H4 (cell line): Measurements from ENCODE around the gene MGP. TPM values are rescaled to one million over a fixed set of nuclear protein-coding genes. Genes with fewer than 3 reads are reported as not detected.

ENCODE experiments used
- DNase-seq: peaks from one replicate; pipeline ENCODE4 v3.0.0-alpha.2; 2015; ENCODE audit warnings: low spot score
- total RNA-seq: library from RNA; depleted of rRNA; stranded (reverse); fragments of >200 nt; shearing (Covaris generic); gene quantifications from 2 replicates; pipeline ENCODE4 v1.2.3, GENCODE V29; 2014

The MGP gene
- total RNA-seq, 1 experiment from 2014 or later = 42.8 TPM

DNA sequence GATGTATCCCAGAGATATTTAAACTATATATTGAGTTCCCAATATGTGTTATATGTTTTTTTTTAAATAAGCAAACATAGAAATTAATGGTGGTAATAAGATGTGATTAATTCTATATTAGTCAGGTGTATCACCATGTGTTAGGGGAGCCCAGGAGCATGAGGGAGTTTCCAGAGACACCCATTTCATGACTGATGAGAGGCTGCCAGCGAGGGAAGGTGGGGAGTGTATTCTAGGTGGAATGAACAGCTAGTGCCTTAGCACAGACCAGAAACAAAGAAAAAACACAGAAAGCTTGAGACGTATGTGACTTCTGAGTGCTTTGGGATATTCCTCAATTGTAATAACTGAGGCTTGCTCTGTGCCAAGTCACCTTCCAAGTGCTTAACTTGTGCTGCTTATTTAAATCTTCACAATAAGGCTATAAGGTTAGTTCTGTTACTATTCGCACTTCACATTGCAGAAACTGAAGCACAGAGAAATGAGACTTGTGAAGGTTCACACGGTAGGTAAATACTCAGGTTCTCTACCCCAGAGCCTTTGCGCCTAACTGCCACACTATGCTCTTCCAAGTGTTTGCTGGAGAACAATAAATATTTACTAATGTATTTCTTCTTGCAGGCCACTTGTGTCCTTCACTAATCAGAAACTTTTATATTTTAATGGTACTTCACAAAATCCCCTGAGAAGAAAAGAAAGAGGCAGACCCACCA is 17.9 kb upstream of the MGP start:
- DNase-seq = no peak

DNA sequence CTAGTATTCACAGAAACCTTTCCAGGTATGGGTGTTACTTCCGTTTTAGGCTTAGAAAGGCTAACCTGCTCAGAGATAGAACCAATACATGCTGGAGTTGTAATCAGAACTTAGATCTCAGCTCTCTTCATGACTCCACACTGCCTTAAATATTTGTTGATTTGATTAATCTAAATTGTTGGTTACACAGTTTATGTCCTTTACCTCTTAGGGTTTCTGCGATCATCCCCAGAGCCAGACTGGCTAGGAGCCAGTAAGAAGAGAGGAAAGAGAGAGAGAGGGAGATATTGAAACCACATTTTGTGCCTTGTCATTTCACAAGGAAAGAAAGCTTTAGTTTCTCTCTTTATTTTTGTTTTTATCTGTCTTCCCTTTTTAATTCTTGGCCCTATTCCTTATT is 16.8 kb upstream of the MGP start:
- DNase-seq = peak; percentile 27

DNA sequence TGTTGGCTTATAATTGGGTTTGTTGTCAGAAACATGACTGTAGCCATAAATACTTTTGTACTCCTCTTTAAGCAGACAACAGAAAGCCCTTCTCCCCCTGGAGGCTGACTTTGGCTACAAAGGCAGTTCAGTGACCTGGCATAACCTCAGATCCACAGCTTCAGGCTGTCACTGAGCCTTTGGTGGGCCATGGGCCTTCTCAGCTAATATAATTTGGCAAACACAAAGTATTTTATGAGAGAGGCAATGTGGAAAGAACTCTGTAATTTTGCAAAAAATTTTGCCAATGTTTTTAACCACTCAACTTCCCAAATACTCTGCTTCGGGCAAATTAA is 15.5 kb upstream of the MGP start:
- no peak for DNase-seq

- DNase-seq = no peak
These were observed 15.0 kb upstream of the MGP start for GRCh38 chr12:14900521-14901227.

- peak; percentile 22 for DNase-seq
These were observed 11.0 kb upstream of the MGP start for GRCh38 chr12:14896521-14897169.

- DNase-seq = no peak
These were observed 8.0 kb upstream of the MGP start for GRCh38 chr12:14893506-14894250.

DNA sequence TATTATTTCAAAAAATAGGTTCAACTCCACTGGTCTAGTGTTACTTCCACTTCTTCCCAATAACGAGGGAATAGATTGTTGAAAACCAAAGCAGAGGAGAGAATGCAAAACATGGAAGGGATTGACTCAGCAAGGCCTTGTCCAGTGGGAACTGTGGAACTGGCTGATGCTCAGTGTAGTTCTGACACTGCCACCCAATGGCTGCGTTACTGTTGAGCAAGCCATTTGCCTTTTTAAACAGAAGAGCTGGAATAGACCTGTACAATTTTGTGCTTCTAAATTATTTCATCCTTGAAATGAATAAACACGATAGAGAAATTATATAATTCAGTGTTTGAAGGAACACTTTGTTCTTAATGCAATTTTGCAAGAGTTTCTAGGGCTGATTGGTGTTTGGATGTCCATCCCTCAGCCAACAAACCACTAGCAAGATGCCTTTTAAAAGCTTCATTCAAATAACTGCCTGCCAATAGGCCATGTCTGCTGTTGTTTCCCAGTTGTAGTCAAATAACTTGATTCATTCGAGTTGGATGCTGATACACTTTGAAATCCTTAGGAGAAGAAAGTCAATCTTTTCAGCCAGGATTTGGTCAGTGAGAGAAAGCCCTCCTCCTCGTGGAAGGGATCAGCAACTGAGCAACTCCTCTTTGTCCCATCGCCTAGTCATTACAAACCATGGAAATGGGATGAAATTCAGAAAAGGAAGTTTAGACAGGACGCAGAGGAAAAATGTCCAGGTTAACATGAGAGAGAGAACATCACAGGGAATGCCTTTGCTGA is 7.3 kb upstream of the MGP start:
- DNase-seq = peak; percentile 53

DNA sequence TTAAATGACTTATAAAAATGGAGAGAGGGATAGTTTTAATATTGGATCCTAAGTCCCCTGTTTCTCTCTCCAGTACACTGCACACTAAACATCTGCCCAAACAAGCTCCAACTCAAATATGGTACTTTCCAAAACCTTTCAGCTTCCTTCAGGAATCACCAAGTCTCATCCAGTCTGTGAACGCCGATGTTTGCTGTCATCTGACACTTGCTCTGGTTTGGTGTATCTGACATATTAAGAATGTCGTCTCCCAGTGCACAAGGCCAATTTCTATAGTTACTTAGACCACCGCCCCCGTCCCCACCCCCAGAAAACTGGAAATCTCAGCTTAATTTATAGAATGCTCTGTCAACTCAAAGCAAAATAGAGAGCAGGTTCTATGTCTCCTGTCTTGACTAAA is 5.0 kb upstream of the MGP start:
- no peak for DNase-seq

DNA sequence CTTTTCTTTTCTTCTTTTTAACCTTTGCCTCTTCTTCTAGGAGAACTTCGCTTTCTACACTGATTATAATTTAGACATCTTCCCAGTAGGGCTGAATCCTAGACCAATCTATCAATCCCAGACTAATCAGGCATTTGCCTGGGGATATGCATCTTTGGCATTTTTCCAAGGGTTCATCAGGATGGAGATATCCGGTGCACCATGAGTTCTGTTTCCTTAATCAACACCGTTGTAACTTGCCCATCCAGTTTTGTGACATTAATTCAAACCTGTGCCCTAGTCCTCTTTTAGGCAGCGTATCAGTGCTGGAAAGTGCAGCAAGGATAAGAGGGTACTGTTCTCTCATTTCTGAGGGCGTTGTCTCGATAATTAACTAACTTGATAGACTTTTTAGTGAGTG is 617 bp upstream of the MGP start:
- no peak for DNase-seq

DNA sequence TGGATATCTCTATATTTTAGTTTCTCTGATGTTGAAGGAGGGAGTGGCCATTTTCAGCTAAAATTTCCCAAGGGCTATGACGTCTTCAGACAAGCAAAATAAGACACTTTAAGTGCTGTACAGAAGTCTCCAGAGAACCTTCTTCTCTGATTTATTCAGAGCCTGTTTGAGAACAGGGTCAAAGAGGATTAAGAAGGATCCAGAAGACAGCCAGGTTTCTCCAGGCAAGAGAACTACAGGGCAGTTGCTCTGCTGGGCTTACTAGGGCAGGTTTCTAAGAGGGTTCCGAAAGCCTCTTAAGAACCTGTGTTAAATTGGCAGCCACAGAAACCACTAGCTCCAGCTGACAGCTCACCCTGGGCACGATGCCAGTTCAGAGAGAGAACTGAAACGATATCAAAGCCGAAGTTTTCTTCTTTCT is 1.2 kb downstream of the MGP start:
- peak; percentile 88 for DNase-seq

GRCh38 chr12:14883686-14884085 is 2.0 kb downstream of the MGP start:
- DNase-seq = no peak

- no peak for DNase-seq
These were observed 4.7 kb downstream of the MGP start for GRCh38 chr12:14880890-14881453.

DNA sequence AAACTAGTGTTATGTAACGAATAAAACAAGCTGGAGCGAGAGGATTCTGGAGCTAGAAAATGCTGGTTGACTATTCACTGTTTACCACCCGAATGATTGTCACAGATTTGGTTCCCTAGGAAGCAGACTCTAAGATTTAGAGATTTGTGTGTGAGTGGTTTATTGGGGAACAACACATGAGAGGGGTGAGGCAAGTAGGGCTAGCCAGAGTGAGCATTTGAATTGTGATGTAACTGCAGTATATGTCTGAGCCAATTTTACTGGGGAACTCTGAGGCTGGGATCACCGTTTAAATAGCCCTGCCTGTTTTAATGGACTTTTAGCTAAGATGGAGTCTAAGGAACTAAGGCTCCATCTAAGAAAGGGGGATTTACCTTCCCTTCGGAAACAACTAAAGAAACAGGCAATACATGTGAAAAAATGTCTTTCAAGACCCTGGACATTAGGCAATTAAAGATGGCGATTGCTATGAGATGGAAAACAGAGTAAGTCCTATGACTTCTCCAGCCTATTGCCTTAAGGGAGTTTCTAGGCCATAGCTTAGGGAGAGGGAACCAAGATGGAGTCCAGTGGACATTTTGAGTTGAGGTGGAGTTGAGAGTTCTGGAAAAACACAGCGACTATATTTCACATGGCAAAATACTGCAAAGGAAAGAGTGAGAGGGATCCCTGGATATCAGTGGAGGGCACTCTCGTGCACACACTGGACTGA is 6.3 kb downstream of the MGP start:
- DNase-seq = no peak

- DNase-seq = no peak
These were observed 7.2 kb downstream of the MGP start for GRCh38 chr12:14878488-14878887.

GRCh38 chr12:14876833-14877232 is 8.8 kb downstream of the MGP start:
- no peak for DNase-seq

- no peak for DNase-seq
These were observed 10.8 kb downstream of the MGP start for GRCh38 chr12:14874882-14875281.

DNA sequence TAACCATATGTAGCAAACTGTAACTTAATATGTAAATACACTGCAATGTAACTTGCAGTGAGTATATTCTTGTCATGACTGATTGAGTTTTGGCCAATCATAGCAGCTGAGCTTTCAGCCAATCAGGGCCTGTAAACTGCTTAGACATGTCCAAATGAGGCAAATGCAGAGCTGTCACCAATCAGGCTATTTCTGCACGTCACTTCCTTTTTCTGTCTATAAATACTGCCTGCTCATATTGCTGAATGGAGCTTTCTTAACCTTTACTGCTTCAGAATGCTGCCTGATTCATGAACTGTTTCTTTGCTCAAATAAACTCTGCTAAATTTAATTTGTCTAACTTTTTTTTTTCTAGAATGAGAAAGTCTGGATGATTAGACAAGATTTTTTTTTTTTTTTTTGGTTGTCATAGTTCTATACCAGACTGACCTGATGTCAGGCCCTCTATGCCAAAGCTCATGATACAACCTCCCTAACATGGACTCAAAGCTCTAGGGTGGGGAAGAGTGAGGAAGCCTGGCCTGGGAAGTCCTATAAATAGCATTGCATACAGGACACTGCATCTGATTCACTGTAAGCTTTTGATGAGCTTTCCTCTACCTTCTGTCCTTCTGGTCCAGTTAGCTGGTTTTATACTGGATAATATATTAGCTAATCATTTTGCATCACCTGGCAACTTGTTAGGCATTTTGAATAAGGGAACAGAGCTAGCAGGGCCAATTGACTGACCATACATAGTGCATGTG is 12.0 kb downstream of the MGP start:
- no peak for DNase-seq

GRCh38 chr12:14871886-14872285 is 13.8 kb downstream of the MGP start:
- DNase-seq = no peak

DNA sequence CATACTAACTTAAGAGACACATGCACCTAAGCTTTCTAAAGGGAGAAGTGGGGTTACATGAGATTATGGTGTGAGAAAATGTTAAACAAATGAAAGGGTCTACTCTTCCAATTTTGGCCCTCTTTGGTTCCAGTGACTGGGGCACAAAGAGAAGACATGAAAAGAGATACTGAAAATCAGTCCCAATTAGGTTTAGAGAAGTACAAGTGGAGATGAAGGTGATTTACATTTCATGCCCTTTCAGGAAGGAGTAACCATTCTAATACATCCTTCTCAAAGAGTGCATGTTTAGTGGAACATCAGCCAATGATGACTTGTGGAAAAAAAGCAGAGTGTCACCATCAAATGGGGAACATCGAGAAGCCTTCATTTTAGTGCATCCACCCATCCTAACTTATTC is 14.4 kb downstream of the MGP start:
- DNase-seq = no peak

GRCh38 chr12:14868916-14869506 is 16.6 kb downstream of the MGP start:
- no peak for DNase-seq
